DOHH2 (cell line): Measurements from ENCODE around the gene LNP1.

Source experiments
- EZH2phosphoT487 ChIP-seq: fragments of 200-600 bp; sonication (generic); IDR thresholded peaks from 2 replicates; pipeline ENCODE4 v1.6.1; 2017; ENCODE audit warnings: borderline replicate concordance, mild to moderate bottlenecking, antibody characterized with exemption, low read length, moderate library complexity, mixed read lengths
- TF ChIP-seq, protein P1 (sequence below): fragments of 200-600 bp; sonication (generic); IDR thresholded peaks from one replicate; pipeline ENCODE4 v1.5.1; 2014; ENCODE audit warnings: antibody characterized with exemption, mild to moderate bottlenecking, low read depth, low read length; ENCODE audit not compliant: poor library complexity, severe bottlenecking

DNA sequence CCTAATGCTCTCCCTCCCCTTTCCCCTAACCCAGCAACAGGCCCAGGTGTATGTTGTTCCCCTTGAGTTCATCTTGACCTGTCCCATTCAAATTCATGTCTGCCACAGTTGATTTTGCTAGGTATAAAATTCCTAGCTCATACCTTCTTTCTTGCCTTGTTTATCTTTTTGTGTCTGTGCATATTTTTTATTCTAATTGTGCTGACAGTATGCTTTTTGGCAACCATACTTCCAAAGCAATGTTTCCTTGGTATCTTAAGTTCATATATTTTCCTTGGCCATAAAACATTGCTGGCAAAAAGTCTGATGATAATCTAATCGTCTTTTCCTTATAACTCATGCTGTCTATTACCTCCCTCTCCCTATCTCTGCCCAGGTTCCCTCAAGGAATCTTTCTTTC lies 15.5 kb downstream of the LNP1 start:
- TF ChIP-seq, protein P1, sequence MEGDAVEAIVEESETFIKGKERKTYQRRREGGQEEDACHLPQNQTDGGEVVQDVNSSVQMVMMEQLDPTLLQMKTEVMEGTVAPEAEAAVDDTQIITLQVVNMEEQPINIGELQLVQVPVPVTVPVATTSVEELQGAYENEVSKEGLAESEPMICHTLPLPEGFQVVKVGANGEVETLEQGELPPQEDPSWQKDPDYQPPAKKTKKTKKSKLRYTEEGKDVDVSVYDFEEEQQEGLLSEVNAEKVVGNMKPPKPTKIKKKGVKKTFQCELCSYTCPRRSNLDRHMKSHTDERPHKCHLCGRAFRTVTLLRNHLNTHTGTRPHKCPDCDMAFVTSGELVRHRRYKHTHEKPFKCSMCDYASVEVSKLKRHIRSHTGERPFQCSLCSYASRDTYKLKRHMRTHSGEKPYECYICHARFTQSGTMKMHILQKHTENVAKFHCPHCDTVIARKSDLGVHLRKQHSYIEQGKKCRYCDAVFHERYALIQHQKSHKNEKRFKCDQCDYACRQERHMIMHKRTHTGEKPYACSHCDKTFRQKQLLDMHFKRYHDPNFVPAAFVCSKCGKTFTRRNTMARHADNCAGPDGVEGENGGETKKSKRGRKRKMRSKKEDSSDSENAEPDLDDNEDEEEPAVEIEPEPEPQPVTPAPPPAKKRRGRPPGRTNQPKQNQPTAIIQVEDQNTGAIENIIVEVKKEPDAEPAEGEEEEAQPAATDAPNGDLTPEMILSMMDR: no peak
- TF ChIP-seq EZH2phosphoT487: no peak
